ENCODE data around the gene CIITA. TPM values are rescaled to one million over a fixed set of nuclear protein-coding genes. Genes with fewer than 3 reads are reported as not detected.
"Not testable (repeated sequence)": the region's sequence is repeated elsewhere in the genome, so short reads cannot be mapped to it uniquely, and the experiment has no call there.

CIITA gene, protein sequence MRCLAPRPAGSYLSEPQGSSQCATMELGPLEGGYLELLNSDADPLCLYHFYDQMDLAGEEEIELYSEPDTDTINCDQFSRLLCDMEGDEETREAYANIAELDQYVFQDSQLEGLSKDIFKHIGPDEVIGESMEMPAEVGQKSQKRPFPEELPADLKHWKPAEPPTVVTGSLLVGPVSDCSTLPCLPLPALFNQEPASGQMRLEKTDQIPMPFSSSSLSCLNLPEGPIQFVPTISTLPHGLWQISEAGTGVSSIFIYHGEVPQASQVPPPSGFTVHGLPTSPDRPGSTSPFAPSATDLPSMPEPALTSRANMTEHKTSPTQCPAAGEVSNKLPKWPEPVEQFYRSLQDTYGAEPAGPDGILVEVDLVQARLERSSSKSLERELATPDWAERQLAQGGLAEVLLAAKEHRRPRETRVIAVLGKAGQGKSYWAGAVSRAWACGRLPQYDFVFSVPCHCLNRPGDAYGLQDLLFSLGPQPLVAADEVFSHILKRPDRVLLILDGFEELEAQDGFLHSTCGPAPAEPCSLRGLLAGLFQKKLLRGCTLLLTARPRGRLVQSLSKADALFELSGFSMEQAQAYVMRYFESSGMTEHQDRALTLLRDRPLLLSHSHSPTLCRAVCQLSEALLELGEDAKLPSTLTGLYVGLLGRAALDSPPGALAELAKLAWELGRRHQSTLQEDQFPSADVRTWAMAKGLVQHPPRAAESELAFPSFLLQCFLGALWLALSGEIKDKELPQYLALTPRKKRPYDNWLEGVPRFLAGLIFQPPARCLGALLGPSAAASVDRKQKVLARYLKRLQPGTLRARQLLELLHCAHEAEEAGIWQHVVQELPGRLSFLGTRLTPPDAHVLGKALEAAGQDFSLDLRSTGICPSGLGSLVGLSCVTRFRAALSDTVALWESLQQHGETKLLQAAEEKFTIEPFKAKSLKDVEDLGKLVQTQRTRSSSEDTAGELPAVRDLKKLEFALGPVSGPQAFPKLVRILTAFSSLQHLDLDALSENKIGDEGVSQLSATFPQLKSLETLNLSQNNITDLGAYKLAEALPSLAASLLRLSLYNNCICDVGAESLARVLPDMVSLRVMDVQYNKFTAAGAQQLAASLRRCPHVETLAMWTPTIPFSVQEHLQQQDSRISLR
- 10 to 100 TPM; 10.0 to 11.9 TPM for total RNA-seq
- long read RNA-seq, donor 1, partial matches to known transcripts: 0 of 1 reads
- long read RNA-seq, donor 1, other reads (novel, unspliced or antisense): 1 of 1 reads
- long read RNA-seq, donor 2, partial matches to known transcripts: 0 of 4 reads
- long read RNA-seq, donor 2, other reads (novel, unspliced or antisense): 4 of 4 reads

DNA sequence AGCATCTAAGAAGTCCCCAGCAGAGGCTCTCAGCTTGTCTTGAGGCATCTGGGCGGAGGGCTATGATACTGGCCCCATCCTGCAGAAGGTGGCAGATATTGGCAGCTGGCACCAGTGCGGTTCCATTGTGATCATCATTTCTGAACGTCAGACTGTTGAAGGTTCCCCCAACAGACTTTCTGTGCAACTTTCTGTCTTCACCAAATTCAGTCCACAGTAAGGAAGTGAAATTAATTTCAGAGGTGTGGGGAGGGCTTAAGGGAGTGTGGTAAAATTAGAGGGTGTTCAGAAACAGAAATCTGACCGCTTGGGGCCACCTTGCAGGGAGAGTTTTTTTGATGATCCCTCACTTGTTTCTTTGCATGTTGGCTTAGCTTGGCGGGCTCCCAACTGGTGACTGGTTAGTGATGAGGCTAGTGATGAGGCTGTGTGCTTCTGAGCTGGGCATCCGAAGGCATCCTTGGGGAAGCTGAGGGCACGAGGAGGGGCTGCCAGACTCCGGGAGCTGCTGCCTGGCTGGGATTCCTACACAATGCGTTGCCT is at the start of gene CIITA:
Gene CIITA (plus strand): TSS at position 404 of the 543 bp plus-strand sequence. CDS start 129 bp downstream, at position 533.
- intact Hi-C loops (cut with DNase I): no loop called here
- DNase-seq (ENCODE audit: low spot score): peak; percentile 92

DNA sequence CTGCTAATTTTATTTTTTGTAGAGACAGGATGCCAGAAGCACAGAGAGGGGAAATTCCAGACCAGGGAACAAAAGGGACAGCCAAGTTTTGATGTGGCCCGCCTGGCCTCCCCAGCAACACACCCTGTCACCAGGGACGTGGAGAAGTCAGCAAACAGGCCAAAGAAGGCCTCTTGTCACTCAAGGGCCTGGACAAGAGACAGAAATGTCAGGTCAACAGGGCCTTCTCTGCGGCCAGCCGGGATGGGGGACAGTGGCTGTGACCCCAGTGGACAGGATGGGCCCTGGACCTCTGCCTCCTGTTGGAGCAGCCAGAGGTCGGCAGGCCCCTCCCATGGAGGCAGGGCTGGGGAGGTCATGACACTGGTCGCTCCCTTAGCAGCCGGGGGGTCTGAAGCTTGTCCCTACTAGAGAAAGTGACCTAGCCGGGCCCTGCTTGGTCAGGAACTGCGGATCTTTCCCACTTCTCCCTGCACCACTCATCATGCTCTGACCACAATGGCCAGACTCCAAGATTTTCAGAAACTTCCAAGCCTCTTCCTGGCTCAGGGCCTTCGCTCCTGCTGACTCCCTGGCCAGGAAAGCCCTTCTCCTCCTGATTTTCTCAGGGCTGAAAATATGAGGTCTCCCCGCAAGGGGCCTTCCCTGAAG is 49.2 kb upstream of the CIITA start:
- peak; percentile 95 for DNase-seq (ENCODE audit: low spot score)
- intact Hi-C loops (cut with DNase I): loop anchor here in 1 of 2 donors (10.0 kb wide), 1 partner anchor 83 kb away; the partner anchor contains the start of gene NUBP1

DNA sequence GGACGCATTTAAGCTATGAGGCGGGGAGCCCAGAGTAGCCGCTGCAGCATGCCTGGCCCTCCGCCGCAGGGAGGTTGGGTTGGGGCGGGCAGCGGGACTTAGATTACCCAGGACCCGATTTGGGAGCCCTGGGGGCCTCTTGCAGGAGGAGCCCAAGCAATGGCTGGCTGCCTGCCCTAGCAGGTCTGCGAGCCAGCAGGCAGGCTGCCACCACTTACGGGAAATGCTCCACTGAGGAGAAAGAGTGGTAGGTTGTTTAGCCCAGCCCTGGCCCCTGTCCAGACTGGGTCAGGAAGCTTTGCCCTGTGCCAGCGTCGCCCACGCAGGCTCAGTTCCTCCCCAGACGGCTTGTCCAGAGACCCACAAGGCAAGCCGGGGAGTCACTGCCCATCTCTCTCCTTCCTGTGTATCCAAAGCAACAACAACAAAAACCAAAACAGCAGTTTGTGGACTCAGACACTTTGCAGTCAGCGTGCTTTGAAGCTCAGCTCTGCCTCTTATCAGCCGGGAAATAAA is 48.1 kb upstream of the CIITA start:
- intact Hi-C loops (cut with DNase I): loop anchor here in 1 of 2 donors (10.0 kb wide), 1 partner anchor 84 kb away; the partner anchor contains the start of gene NUBP1
- peak; percentile 98 for DNase-seq (ENCODE audit: low spot score)

DNA sequence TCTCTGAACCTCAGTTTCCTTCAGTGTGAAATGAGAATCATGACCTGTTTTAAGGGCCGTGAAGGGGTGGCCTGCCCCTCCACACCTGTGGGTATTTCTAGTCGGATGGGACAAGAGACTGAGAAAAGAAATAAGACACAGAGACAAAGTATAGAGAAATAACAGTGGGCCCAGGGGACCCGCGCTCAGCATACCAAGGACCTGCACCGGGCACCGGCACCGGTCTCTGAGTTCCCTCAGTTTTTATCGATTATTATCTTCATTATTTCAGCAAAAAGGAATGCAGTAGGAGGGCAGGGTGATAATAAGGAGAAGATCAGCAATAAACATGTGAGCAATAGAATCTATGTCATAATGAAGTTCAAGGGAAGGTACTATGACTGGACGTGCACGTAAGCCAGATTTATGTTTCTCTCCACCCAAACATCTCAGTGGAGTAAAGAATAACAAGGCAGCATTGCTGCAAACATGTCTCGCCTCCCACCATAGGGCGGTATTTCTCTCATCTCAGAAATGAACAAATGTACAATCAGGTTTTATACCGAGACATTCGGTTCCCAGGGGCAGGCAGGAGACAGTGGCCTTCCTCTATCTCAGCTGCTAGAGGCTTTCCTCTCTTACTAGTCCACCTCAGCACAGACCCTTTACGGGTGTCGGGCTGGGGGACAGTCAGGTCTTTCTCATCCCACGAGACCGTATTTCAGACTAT is 47.5 kb upstream of the CIITA start:
- intact Hi-C loops (cut with DNase I): loop anchor here in 1 of 2 donors (10.0 kb wide), 1 partner anchor 85 kb away; the partner anchor contains the start of gene NUBP1
- not testable (repeated sequence) for DNase-seq (ENCODE audit: low spot score)

DNA sequence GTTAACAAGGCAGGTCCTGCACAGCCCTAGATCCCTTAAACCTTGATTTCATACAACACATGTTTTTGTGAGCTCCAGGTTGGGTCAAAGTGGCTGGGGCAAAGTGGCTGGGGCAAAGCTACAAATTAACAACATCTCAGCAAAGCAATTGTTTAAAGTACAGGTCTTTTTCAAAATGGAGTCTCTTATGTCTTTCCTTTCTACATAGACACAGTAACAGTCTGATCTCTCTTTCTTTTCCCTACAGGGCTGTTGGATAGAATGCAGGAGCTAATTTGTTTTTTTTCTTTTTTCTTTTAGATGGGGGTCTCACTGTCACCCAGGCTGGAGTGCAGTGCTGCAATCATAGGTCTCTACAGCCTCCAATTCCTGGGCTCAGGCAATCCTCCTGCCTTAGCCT is 46.8 kb upstream of the CIITA start:
- intact Hi-C loops (cut with DNase I); DNase-seq (ENCODE audit: low spot score): not testable (repeated sequence)

DNA sequence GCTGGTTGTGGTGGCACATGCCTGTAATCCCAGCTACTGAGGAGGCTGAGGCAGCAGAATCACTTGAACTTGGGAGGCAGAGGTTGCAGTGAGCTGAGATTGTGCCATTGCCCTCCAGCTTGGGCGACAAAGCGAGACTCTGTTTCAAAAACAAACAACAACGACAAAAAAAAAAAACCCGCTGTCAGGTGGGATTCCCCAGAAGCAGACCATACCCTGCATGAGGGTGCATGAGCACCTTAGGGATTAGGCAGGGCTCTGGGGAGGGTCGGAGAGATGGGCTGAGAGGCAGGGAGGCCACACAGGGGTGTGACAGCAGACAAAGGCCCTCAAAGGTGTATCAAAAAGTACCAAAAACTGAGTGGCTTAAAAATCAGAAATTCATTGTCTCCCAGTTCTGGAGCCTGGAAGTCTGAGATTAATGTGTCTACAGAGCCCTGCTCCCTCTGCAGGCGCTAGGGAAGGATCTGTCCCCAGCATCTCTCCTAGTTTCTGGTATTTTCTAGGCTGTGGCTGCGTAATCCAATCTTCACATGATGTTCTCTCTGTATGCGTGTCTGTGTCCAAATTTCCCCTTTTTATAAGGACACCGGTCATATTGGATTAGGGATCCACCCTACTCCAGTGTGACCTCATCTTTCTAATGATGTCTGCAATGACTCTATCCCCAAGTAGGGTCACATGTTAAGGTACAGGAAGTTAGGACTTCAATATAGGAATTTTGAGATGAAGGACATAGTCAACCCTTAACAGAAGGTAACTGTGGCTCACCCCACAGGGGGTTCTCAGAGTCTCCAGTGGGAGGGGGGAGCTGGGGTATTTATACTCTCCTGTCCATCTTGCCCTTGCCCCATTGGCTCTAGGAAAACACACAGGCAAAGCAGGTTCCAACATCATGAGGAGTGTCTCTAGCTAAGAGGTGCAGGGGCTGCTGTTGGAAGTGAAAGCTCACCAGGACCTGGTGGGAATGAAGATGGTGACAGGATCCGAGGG is 44.8 kb upstream of the CIITA start:
- no peak for DNase-seq (ENCODE audit: low spot score)
- intact Hi-C loops (cut with DNase I): no loop called here

DNA sequence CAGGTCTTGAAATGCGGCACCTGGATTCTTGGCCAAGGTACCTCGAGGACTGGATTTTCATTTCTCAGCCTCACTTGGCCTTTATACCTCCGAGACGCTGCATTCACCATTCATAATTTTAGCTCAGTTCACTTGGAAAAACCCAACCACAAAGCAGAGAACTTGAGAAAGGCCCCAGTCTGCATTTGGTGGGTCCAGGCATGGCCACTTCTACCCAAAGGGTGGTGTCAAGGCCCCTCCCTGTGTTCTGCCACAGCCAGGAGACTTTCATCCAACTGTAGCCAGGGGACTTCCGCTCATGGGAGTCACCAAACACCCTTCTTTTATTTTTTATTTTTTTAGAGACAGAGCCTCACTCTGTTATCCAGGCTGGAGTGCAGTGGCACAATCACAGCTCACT is 43.7 kb upstream of the CIITA start:
- intact Hi-C loops (cut with DNase I): no loop called here
- no peak for DNase-seq (ENCODE audit: low spot score)

DNA sequence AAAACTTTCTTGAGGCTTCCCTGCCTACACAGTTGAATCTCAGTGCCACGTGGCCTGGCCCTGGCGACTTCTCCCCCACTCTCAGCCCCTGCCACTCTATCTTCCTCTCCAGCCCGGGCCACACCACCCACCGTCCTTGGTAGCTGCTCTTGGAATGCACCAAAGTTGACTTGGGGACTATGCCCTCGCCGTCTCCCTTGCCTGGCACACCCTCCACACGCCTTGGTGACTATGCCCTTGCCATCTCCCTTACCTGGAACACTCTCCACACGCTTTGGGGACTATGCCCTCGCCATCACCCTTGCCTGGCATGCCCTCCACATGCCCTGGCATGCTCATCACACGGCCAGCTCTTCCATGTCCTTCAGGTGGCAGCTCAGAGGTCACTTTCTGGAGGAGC is 42.9 kb upstream of the CIITA start:
- DNase-seq (ENCODE audit: low spot score): no peak
- intact Hi-C loops (cut with DNase I): no loop called here

DNA sequence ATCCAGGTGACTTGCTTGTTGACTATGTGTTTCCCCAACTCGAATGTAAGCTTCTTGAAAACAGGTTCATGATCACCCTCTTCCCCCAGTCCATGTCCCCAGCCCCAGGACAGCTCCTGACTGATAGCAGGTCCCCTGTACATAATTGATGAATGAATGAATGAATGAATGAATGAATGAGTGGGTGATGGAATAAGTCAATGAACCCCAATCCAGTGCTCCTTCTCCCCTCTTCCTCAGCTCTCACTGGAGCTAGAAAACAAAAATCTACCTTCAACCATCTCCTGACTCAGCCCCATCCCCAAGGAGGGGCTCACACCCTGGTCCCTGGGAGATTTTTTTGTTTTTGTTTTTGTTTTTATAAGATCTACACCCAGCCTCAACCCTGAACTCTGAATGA is 42.2 kb upstream of the CIITA start:
- DNase-seq (ENCODE audit: low spot score): no peak
- intact Hi-C loops (cut with DNase I): no loop called here

DNA sequence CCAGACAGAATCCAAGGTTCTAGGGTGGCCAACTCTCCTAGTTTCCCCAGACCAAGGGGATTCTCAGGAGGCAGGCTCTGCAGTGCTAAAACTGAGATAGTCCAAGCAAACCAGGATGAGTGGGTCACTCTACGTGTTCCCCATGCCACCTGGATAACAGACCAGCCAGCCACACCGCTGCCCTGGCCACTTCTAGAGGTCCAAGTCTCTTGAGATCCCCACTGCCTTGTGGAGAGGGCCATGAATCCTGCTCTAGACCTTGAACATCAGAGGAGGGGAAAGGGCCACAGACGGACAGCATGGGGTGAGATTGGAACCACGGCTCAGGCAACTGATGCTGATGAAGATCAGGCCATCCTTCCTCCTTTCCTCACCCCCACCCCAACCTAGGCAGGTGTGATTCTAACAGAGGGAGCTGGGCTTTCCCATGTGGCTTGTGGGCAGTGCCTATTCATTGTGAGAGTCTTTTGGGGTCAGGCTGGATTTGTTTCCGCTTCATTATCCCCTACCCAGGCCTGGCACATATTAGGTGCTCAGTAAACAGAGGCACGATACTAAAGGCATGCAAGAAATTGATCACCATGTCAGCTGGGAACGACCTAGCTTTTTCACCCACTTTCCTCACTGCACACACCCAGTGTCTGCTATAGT is 41.6 kb upstream of the CIITA start:
- intact Hi-C loops (cut with DNase I): no loop called here
- DNase-seq (ENCODE audit: low spot score): no peak

DNA sequence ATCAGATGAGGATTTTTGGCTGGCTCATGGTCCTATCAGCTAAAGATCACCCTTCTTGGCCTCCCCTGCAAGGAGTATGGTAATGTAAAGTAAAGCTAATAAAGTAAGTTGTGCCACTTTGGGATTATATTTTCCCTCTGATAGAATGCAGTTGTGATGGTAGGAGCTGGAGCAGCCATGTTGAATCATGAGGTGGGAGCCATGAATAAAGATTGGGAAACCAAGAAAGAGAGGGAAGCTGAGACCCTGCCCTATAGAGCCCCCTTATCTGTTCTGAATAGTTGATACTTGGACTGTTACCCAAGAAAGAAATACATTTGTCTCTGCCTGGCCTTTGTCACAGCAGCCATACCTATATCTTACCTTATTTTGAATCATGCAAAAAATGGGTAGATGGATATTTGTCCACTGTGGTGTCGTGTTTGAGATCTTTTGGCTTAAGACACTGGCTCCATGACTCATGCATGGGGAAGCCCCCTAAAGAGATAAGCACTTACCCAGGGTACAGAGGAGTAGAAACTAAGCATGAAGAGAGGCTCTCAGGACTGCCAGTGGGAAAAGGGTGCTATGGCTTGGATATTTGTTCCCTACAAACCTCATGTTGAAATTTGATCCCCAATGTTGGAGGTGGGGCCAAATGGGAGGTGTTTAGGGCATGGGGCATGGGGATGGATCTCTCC is 40.7 kb upstream of the CIITA start:
- no peak for DNase-seq (ENCODE audit: low spot score)
- intact Hi-C loops (cut with DNase I): no loop called here

DNA sequence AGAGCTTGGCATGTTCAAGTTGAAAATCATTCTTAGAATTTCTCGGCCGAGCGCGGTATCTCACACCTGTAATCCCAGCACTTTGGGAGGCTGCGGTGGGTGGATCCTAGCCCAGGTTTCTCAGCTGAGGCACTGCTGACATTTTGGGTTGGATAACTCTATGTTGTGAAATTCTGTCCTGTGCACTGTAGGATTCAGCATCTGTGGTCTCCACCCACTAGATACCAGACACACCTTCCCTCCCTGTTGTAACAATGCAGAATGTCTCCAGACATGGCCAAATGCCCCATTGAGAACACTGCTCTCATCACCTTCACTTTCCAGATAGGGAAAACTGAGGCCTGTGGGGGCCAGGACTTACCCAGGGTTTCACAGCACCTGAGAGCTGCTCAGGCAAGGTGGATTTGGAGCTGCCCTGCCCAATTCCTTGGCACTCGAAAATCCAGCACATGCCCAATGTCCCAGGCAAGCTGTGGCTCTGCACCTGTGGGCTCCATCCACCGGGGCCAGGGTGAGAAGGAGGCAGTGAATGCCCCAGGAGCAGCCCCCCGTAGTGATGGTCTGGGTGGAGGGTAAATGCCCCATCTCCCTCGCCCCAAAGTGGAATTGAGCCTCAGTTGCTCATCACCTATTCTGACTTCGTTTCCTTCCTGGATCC is 38.3 kb upstream of the CIITA start:
- intact Hi-C loops (cut with DNase I): no loop called here
- no peak for DNase-seq (ENCODE audit: low spot score)

DNA sequence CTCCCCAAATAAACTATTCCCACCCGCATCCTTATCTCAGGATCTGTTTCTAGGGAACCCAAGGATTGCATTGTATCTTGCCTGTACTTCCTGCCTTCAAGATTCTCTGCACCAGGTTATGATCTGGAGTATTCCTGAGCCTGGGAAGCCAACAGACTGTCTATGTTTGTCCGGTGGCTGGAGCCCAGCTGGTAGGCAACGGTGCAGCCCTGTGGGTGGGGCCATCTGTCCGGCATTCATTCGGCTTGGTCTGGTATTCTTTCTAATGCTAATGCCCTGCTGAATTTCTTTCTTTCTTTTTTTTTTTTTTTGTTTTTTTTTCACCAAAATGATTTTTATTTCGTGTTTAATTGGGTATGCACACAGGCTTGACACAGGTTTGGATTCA is 37.7 kb upstream of the CIITA start:
- no peak for DNase-seq (ENCODE audit: low spot score)
- intact Hi-C loops (cut with DNase I): no loop called here

DNA sequence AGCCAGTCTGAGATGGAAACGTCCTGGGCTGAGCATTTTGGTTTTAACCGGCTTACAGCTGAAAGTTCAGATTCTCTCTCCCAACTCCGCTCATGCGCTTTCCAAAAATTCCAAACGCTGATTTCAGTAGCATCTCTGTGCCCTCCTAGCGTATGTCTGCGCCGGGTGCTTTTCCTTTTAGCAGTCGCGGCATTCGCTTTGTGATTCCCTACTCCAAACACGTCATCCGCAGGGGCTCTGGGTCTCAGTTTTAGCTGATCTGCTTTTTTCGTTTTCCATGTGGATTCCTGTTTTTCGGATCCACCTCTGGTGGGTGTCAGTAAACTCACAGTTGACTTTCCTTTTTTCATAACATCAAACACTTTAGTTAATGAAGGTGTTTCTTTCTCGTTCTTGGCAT is 36.3 kb upstream of the CIITA start:
- intact Hi-C loops (cut with DNase I): no loop called here
- no peak for DNase-seq (ENCODE audit: low spot score)

Data from posterior vena cava (tissue), 2 donors.